A549 treated with CORT108297 at 1 μM for 4 hours (cell line): ENCODE measurements around the gene PDGFRB. TPM values are rescaled to one million over a fixed set of nuclear protein-coding genes. Genes with fewer than 3 reads are reported as not detected.

Source experiments
- total RNA-seq: library from RNA; stranded (reverse); fragments of 200-300 nt; extraction: Qiagen RNA extraction; gene quantifications from 5 replicates; pipeline ENCODE4 v1.2.3, GENCODE V29; 2022

Gene PDGFRB
- 0.10 to 0.35 TPM (median 0.30 TPM) in 5 replicates for total RNA-seq

DNA sequence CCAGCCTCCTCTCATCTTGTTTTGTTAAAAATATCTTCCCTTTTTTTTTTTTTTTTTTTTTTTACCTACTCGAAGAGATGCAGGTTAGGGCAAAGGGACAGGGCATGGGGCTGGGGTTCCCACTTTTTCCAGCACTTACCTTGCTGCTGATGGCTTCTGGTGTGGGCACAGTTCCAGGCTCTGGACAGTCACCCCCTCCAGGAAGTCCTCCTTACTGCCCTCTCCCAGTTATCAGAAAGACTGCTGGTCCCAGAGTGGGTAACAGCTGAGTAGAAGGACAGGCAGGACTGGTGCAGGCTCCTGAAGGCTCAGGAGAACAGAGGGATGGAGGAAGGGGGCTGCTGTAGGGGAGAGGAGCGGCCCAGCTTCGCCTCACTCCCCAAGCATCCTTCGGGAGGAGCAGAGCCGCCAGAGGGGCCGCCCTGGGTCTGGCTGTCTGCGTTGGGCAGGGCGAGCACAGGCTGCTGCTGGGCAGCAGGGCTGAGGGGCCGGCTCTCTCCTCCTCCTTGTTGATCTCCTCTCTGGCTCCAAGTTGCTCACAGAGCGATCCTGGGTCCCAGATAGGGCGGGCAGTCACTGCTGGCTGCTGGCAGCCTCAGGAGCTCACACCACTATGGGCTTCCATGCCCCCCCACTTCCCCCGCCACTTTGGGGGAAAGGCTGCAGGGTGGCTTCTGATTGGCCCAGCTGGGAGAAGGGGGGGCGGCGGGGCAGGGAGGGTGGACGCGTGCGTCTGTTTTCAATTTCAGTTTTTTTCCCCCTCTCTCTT is at the start of gene PDGFRB:
Gene PDGFRB (minus strand): TSS at position 588 of the 769 bp plus-strand sequence. CDS start 18,798 bp downstream, outside the sequence.

DNA sequence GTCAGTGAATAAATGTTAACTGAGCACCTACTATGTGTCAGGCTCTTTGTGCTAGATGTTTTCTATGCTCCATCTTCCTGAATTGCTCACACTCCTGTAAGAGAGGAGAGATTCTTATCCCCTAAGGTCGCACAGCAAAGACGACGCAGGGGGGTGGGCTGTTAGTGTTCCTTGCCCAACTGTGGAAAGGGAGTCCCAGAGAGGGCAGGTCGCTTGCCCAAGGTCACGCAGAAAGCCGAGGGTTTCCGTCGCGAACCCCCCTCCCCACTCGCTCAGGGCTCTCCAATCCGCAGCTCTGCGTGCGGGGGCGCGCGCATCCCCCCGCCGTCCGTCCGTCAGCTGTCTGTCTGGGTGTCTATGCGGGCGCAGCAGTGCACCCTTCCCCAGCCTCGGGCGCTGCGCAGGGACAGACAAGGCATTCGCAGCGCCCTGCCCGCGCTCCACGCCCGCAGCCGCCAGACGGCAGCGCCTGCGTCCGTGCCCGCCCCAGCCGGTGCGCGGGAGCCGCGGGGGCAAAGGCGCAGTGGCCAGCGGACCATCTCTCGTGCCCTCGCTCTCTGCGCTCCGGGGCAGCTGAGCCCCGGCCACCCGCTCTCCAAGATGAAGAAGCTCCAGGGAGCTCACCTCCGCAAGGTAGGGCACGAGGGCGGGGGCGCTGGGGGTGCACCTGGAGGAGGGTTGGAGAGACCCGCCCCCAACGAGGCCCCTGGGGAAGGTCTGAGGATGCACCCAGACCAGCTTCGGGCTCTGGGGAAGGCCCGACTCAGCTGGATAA is 34.3 kb upstream of the PDGFRB start, which contains the start of gene SLC6A7:
Gene SLC6A7 (plus strand): TSS at position 335 of the 775 bp plus-strand sequence. CDS start 266 bp downstream, at position 601.

DNA sequence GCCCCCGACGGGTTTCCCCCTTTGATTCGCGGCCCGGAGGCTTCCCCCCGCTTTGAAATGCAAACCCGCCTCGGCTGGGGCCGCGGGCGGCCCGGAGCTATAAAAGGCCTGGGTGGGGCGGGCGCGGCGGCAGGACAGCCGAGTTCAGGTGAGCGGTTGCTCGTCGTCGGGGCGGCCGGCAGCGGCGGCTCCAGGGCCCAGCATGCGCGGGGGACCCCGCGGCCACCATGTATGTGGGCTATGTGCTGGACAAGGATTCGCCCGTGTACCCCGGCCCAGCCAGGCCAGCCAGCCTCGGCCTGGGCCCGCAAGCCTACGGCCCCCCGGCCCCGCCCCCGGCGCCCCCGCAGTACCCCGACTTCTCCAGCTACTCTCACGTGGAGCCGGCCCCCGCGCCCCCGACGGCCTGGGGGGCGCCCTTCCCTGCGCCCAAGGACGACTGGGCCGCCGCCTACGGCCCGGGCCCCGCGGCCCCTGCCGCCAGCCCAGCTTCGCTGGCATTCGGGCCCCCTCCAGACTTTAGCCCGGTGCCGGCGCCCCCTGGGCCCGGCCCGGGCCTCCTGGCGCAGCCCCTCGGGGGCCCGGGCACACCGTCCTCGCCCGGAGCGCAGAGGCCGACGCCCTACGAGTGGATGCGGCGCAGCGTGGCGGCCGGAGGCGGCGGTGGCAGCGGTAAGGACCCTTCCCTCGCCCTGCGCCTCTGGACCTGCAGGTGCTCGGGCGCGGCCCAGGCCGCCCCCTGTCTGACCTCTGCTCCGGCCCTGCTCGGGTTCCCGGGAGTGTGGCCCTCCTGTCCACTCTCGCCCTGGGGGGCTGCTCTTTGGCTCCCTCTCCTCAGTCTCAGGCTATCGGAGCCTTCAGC is 11.2 kb upstream of the PDGFRB start, which contains the start of gene CDX1:
Gene CDX1 (plus strand): TSS at position 129 of the 862 bp plus-strand sequence. CDS start 99 bp downstream, at position 228.

DNA sequence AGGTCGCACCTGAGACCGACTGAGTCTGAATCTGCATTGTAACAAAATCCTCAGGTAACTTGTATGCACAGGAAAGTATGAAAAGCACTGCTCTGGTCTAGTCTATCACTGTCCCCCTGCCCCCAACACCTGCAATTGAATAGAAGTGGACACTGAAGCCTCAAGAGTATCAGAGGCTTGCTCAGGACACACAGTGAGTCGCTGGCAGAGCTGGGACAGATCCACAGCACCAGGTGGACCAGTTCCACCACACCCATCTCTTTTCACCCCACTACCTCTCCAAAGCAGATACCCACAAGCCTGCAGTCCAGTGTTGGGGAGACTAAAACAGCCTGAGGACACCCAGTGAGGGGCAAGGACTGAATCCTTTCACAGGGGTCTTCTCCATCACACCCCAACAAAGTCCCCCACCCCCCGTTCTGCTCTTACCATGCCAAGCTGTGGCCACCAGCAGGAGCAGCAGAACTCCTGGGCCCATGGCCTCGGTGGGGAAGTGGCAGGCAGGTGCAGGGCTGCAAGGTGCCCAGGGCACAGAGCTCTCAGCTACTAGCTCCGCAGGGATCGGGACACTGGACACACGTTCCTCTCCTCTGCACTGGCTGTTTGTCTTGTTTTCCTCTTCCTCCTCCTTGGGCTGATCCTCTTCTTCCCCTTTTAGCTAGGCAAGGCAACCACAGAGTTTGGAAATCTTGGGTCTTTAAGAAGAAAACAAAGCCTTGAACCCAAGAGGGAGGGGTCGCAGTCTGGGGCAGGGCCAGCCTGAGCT is 69.5 kb downstream of the PDGFRB start, which contains the start of gene CSF1R:
Gene CSF1R (minus strand): TSS at position 605 of the 766 bp plus-strand sequence. CDS start 127 bp downstream, at position 478.

Other genes with a start within 250 kb of the PDGFRB start
- 0.13 to 0.21 TPM (median 0.13 TPM) in 5 replicates for gene PDE6A, start 211.1 kb downstream of the PDGFRB start, total RNA-seq
- 26.7 to 44.6 TPM (median 37.1 TPM) in 5 replicates for gene SLC26A2, start 195.1 kb downstream of the PDGFRB start, total RNA-seq
- gene TIGD6, start 155.2 kb downstream of the PDGFRB start, total RNA-seq, result 4.5 to 5.7 TPM (median 5.2 TPM) in 5 replicates
- gene HMGXB3, start 155.1 kb downstream of the PDGFRB start, total RNA-seq, result 28.9 to 32.3 TPM (median 29.8 TPM) in 5 replicates
- 0.11 to 0.22 TPM (median 0.15 TPM) in 5 replicates for gene CSF1R, start 69.3 kb downstream of the PDGFRB start, total RNA-seq
- not detected in 5 replicates for gene CDX1, start 10.9 kb upstream of the PDGFRB start, total RNA-seq
- 0.02 to 0.05 TPM (median 0.03 TPM) in 4 of 5 replicates, not detected in the other for gene SLC6A7, start 34.2 kb upstream of the PDGFRB start, total RNA-seq
- 0.76 to 1.3 TPM (median 0.86 TPM) in 5 replicates for gene CAMK2A, start 133.9 kb upstream of the PDGFRB start, total RNA-seq
- 30.7 to 50.7 TPM (median 44.2 TPM) in 5 replicates for gene ARSI, start 147.1 kb upstream of the PDGFRB start, total RNA-seq
- 71.2 to 88.1 TPM (median 83.5 TPM) in 5 replicates for gene TCOF1, start 201.9 kb upstream of the PDGFRB start, total RNA-seq